GM12892 (cell line): ENCODE measurements around the gene SERPINA7.

Experiments used
- POLR2A ChIP-seq: IDR thresholded peaks from 2 replicates; pipeline ENCODE4 v1.6.1; 2011; ENCODE audit warnings: low read depth, low read length, control low read depth
- POLR2AphosphoS5 ChIP-seq: IDR thresholded peaks from 2 replicates; pipeline ENCODE4 v1.6.1; 2011; ENCODE audit warnings: low read depth, low read length, control low read depth

GRCh38 chrX:106005684-106006083, 32.8 kb downstream of the SERPINA7 start:
- TF ChIP-seq POLR2A = no peak
- no peak for TF ChIP-seq POLR2AphosphoS5
